NCI-H1048 (cell line): ENCODE results near the gene CGB8.
"Not testable (repeated sequence)": the region's sequence is repeated elsewhere in the genome, so short reads cannot be mapped to it uniquely, and the experiment has no call there.

Experiments used
- DNase-seq: peaks from one replicate; lab custom pipeline; 2025; lab: John Stamatoyannopoulos, UW

CGB8 gene

DNA sequence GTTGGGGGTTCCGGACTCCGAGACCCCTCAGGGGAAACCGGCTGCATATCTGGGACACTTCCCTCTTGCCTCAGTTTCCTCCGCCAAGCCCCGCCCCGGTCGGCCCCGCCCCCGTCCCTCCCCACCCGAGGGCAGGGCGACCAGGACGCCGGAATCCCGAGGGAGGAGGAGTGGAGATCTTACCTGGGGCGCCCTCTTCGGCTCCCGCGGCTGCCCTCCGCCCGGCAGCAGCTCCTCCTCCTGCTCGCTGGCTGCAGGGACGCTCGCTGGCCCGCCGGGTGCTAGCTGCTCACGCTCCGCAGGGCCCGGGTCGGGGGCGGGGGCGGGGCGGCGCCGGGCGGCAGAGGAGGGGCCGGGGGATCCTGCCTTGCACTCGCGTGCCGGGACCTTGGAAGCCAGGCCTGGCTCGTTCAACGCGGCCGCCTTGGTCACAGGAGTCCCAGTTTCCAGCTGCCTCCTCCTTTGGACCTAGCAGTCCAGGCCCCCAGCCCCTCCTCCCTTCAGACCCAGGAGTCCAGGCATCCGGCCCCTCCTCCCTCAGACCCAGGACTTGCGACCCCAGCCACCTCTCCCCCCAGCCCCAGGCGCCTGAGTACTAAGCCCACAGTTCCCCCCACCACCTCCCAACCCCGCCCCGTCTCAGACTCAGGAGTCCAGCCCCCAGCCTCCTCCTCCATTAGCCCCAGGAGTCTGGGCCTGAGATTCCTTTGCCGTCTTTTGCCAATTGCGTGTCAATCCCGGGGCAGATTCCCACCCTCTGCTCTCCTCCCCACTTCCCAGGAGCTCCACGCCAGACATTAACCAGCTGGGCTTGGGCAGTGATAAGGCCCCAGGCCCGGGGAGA, 16.1 kb upstream of the CGB8 start, which contains the start of gene NTF4:
NTF4 (minus strand) TSS at position 51 of the 844 bp plus-strand sequence. CDS start 2,821 bp downstream, outside the sequence.
- DNase-seq = no peak

DNA sequence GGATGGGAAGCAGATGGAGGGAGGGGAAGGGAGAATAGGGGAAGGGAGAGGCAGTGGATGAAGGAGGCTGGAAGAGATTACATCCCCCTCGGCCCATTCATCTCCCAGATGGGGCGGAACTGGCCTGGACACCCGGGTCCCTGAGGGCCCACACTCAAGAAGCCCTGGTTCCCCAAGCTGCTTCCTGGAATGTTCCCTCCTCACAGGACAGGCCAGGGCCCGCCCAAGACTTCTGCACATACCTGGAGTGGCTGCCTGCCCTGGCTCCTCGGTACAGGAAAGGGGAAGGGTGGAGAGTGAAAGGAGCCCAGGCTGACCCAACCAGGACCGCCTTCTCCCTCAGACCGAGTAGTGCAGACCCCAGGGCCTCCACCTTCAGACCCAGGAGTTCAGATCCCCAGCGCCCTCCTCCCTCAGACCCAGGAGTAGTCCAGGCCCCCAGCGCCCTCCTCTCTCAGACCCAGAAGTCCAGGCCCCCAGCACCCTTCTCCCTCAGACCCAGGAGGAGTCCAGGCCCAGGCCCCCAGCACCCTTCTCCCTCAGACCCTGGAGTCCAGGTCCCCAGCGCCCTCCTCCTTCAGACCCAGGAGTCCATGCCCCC, 15.2 kb upstream of the CGB8 start:
- no peak for DNase-seq

DNA sequence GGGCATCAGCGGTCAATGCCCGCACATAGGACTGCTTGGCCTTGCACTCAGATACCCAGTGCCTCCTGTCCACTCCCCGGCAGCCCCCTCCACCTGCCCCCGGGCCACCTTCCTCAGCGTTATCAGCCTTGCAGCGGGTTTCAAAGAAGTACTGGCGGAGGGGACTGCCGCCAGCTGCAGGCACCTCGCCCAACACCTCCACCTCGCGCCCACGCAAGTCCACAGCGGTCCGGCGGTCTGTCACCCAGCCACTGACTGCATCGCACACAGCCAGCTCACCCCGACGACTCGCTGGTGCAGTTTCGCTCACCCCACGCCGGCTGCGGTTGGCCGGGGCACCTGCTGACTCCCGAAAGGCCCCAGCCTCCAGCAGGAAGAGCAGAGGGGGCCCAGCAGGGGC, 12.5 kb upstream of the CGB8 start:
- DNase-seq = no peak

DNA sequence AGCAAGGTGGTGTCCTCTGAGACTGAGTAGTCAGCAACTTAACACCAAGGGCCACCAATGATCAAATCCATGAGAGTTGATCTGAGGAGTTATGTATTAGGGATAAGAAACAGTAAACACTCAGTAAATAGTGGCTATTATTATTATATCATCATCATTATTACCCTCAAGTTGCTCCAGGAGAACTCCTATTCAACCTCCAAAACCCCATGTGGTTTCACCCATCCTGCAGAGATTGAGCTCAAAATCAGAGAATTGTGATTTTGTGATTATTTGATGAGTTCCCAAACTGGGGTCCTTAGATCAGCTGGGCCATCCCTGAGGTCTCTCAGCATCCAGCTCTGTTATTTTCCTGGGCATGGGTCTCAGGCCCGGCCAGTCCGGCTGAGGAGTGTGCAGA, 12.1 kb upstream of the CGB8 start:
- no peak for DNase-seq

DNA sequence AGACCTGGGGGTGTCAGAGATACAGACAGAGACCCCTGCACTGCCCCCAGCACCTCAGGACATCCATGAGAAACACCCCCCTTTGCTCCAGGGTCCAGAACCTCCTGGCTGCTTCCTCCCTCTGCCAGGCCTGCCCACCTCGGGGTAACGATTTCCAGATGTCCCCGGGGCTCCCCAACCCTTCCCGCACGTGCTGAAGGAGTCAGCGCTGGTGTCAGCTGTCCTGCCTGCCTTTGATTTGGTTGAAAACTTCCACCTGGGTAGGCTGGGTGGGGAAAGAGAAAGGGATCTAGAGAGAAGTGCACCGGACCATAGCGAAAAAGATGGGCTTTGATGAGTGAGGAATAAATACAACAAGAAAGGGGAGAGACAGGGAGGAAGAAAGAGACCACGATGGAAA, 10.1 kb upstream of the CGB8 start:
- no peak for DNase-seq

DNA sequence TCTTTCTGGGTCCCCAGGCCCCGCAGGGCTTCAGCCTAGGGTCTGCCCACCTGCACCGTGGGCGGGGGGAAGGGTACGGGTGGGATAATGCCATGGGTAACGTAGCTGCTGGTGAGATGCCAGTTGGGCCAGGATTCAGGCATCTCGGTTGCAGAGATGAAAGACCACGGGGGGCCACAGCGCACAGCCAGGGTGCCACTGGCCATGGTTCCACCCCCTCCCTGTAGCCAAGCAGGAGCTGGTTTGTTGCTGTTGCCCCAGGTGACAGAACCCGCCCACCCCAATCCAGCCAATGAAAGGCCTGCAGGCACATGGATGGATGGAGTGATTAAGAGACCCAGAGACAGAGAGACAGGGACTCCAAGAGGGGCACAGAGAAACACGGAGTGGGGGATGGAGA, 9.7 kb upstream of the CGB8 start:
- DNase-seq = no peak

DNA sequence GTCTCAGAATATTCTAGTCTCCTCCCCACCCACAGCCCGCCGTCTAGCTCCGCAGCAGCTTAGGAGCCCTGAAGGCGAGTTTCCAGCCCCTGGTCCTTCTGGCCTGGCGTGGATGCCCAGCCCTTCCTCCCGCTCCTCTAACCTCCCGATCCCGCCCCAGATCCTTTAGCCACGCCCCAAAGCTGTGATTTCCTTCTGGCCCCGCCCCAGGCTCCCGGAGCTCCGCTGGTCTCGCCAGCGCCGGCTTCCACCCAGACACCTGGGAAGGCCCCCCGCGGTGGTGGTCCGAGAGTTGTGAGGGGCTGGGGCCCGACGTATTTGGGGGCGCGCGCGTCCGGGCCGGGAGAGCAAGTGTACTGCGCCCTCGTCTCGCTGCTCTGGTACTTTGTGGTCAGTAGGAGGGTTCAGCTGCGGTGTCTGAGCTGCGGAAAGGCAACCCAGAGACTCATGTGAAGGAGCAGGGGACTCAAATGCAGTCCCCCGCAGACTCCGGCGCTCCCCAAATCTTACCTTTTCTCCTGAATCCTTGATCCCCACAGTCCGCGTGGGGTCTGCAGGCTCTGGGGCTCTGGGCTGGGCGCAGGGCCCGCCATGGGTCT, 8.8 kb upstream of the CGB8 start, which contains the start of gene CGB7:
CGB7 (minus strand) TSS at position 114 of the 599 bp plus-strand sequence. CDS start 2,374 bp downstream, outside the sequence.
- DNase-seq = no peak

DNA sequence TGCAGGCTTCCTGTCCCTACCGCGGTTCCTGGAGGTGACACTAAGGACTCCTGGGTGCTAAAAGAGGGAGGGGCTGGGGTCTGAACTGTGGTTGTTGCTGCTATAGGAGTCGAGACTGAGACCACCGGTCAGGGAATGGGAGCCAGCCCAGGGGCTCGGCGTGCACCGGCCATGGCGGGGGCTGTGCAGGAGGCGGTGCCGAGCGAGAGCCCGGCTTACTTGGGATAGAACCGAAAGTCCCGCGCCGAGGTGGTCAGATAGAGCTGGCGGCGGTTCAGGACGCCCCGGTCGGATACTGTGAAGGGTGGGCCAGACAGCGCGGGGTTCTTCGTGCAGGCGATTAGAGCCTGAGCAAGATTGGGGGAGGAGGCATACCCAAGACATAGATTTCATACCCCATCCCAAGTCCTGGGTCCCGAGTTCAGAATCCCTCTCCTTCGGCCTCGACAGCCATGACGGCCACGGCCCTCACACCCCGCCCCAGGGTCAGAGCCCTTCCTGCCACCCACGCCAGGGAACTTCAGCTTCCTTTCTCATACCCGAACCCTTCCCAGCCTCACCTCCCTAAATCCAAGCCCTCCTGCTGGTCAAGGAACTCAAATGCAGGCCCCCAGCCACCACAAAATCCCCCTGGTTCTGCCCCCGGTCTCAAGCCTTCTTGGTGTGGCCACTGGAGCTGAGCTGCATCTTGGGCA, 8.1 kb upstream of the CGB8 start:
- not testable (repeated sequence) for DNase-seq

DNA sequence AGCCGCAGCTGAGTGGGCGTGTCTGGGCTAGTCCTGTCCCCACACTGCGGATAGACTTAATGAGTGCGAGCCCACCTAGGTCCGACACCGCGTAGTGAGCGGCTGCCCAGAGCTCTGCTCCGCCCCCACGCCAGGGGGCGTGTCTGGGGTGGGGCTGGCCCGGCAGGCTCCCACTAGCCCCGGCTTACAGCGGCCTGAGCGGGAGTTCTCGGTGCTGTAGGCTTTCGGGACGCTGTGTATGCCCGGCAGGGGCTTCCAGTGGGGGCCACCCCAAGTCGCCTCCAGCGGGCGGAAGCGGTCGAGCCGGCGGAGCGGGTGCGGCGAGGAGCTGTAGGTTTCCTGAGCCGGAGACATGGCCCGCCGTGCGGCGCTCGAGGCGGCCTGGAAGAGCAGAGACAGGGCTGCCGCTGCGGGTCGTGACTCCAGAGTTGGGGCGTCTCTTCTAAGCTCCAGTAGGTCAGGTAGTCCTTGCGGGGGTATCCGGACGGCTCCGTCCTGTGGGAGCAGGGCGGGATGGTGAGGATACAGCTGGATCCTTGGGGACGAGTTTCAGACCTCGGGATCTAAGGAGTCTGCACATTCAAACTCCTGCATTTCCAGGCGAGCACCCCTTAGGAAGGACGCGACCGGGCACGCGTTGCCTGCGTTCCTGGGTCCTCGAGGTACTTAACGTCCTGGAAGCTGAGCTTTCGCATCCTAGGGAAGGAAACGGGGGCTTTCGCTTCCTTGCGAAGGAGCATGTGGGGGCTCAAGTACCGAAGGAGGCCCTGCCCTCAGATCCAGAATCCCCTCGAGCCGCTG, 7.4 kb upstream of the CGB8 start:
- DNase-seq = no peak

DNA sequence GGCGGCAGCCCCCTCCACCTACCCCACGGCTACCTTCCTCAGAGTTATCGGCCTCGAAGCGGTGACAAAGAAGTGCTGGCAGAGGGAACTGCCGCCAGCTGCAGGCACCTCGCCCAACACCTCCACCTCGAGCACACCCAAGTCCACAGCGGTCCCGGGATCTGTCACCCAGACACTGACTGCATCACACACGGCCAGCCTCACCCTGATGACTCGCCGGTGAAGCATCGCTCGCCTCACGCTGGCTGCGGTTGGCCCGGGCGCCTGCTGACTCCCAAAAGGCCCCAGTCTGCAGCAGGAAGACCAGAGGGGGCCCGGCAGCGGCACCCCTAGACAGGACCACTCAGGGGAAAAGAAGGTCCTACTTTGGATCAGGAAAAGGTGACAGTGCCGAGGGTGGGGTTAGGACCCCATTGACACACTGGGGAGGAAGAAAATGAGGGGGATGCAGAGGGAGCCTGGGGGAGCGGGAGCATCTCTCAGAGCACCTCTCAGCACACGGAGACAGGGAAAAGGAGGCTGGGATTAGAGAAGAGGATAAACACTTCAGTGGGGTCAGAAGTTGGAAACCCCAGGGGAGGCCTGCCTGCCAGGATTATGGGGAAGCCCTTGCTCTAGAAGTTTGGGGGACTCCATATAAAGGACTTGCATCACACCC, 1.6 kb upstream of the CGB8 start:
- DNase-seq = not testable (repeated sequence)

DNA sequence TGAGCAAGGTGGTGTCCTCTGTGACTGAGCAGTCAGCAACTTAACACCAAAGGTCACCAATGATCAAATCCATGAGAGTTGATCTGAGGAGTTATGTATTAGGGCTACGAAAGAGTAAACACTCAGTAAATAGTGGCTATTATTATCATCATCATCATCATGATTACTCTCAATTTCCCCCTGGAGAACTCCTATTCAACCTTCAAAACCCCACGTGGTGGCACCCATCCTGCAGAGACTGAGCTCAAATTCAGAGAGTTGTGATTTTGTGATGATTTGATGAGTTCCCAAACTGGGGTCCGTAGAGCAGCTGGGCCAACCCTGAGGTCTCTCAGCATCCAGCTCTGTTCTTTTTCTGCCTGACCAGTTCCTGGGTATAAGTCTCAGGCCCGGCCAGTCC, 923 bp upstream of the CGB8 start:
- not testable (repeated sequence) for DNase-seq

DNA sequence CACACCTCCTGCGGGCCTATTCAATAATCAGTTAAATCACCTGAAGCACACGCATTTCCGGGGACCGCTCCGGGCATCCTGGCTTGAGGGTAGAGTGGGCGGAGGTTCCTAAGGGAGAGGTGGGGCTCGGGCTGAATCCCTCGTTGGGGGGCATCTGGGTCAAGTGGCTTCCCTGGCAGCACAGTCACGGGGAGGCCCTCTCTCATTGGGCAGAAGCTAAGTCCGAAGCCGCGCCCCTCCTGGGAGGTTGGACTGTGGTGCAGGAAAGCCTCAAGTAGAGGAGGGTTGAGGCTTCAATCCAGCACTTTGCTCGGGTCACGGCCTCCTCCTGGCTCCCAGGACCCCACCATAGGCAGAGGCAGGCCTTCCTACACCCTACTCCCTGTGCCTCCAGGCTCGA, 5.4 kb downstream of the CGB8 start, which contains the start of gene CGB5:
CGB5 (plus strand) TSS at position 301 of the 400 bp plus-strand sequence. CDS start 362 bp downstream, outside the sequence.
- not testable (repeated sequence) for DNase-seq

DNA sequence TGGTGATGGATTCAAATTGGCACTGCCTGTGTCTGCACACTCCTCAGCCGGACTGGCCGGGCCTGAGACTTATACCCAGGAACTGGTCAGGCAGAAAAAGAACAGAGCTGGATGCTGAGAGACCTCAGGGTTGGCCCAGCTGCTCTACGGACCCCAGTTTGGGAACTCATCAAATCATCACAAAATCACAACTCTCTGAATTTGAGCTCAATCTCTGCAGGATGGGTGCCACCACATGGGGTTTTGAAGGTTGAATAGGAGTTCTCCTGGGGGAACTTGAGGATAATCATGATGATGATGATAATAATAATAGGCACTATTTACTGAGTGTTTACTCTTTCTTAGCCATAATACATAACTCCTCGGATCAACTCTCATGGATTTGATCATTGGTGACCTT, 6.2 kb downstream of the CGB8 start:
- not testable (repeated sequence) for DNase-seq

DNA sequence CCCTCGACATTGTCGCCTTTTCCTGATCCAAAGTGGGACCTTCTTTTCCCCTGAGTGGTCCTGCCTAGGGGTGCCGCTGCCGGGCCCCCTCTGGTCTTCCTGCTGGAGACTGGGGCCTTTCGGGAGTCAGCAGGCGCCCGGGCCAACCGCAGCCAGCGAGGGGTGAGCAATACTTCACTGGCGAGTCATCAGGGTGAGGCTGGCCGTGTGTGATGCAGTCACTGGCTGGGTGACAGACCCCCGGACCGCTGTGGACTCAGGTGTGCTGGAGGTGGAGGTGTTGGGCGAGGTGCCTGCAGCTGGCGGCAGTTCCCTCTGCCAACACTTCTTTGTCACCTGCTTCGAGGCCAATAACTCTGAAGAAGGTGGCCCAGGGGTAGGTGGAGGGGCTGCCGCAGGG, 6.7 kb downstream of the CGB8 start:
- DNase-seq = no peak

DNA sequence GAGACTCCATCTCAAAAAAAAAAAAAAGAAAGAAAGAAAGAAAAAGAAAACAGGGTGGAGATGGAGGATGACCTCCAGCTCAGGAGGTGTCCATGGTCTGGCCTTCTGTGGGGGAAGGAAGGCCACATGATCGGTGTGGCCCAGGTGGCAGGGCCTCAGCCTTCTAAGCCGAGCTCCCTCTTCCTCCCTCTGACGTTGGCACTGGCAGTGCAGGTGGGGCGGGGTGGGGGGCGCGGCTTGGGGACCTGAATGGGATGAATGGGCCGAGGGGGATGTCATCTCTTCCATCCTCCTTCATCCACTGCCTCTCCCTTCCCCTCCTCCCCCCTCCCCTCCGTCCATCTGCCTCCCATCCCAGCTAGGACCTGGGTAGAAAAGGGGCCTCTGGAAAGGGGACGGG, 9.2 kb downstream of the CGB8 start:
- DNase-seq = not testable (repeated sequence)

DNA sequence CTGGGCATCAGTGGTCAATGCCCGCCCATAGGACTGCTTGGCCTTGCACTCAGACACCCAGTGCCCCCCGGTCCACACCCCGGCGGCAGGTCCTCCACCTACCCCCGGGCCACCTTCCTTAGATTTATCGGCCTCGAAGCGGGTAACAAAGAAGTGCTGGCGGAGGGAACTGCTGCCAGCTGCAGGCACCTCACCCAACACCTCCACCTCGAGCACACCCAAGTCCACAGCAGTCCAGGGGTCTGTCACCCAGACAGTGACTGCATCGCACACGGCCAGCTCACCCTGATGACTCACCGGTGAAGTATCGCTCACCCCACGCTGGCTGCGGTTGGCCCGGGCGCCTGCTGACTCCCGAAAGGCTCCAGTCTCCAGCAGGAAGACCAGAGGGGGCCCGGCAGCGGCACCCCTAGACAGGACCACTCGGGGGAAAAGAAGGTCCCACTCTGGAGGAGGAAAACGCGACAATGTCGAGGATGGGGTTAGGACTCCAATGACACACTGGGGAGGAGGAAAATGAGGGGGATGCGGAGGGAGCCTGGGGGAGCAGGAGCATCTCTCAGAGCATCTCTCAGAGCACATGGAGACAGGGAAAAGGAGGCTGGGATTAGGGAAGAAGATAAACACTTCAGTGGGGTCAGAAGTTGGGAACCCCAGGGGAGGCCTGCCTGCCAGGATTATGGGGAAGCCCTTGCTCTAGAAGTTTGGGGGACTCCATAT, 10.2 kb downstream of the CGB8 start:
- not testable (repeated sequence) for DNase-seq

DNA sequence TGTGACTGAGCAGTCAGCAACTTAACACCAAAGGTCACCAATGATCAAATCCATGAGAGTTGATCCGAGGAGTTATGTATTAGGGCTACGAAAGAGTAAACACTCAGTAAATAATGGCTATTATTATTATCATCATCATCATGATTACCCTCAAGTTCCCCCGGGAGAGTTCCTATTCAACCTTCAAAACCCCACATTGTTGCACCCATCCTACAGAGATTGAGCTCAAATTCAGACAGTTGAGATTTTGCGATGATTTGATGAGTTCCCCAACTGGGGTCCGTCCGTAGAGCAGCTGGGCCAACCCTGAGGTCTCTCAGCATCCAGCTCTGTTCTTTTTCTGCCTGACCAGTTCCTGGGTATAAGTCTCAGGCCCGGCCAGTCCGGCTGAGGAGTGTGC, 10.8 kb downstream of the CGB8 start:
- not testable (repeated sequence) for DNase-seq

DNA sequence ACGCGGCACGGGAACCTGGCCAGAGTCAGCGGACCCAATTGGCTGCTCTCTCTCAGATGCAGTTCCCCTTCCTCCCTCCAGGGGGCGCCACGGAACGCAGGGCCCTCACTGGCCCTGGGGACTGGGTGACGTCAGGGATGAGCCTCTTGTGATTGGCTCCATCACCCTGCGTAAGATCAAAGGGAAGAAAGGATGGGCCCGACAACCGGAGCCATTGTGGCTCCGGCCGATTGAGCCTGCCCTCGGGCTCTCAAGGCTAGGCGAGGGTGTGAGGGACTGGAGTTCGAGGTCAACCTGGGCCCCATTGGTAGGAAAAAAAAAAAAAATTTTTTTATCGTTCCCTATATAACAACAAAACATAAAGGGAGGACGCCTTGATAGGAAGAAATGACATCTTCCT, 12.1 kb downstream of the CGB8 start, which contains the start of gene CGB1:
CGB1 (minus strand) TSS at position 81 of the 400 bp plus-strand sequence. CDS start 184 bp downstream, outside the sequence.
- DNase-seq = not testable (repeated sequence)

DNA sequence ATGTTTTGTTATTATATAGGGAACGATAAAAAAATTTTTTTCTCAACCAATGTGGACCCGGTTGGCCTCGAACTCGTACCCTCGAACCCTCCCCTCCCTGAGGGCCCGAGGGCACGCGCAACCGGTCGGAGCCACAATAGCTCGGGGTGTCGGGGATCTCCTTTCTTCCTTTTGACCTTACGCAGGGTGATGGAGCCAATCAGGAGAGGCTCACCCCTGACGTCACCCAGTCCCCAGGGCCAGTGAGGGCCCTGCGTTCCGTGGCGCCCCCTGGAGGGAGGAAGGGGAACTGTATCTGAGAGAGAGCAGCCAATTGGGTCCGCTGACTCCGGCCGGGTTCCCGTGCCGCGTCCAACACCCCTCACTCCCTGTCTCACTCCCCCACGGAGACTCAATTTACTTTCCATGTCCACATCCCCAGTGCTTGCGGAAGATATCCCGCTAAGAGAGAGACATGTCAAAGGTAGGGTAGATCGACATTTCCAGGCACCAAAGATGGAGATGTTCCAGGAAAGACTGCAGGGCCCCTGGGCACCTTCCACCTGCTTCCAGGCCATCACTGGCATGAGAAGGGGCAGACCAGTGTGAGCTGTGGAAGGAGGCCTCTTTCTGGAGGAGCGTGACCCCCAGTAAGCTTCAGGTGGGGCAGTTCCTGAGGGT, 17.1 kb downstream of the CGB8 start, which contains the start of gene CGB2:
CGB2 (plus strand) TSS at position 249 of the 660 bp plus-strand sequence; CDS start at position 455, 206 bp downstream.
- DNase-seq = not testable (repeated sequence)
